MM.1S (cell line): ENCODE measurements around the gene ADK.

ENCODE experiments used
- DNase-seq: peaks from one replicate; pipeline ENCODE4 v3.0.0-alpha.2; 2015
- H2AFZ ChIP-seq: fragments of 300-600 bp; sonication (generic); 2 replicates; pipeline ENCODE4 v1.6.0; 2016; ENCODE audit warnings: antibody characterized with exemption, low read length
- H3F3A ChIP-seq: fragments of 300-600 bp; sonication (generic); 2 replicates; pipeline ENCODE4 v1.6.1; 2016; ENCODE audit warnings: mild to moderate bottlenecking, antibody characterized with exemption, low read length, moderate library complexity, mixed read lengths; ENCODE audit not compliant: insufficient read depth
- H3K27ac ChIP-seq: fragments of 300-600 bp; sonication (generic); 2 replicates; pipeline ENCODE4 v1.5.1; 2016; ENCODE audit warnings: mild to moderate bottlenecking, low read length
- H3K27me3 ChIP-seq: fragments of 300-600 bp; sonication (generic); replicated peaks from 2 replicates; pipeline ENCODE4 v1.6.0; 2016; ENCODE audit warnings: low read length; ENCODE audit not compliant: insufficient read depth
- H3K36me3 ChIP-seq: fragments of 300-600 bp; sonication (generic); replicated peaks from 2 replicates; pipeline ENCODE4 v1.6.1; 2016; ENCODE audit warnings: mild to moderate bottlenecking, low read length, mixed read lengths; ENCODE audit not compliant: insufficient read depth
- H3K4me1 ChIP-seq: fragments of 300-600 bp; sonication (generic); 2 replicates; pipeline ENCODE4 v1.6.1; 2016; ENCODE audit warnings: low read length, mixed read lengths
- H3K4me2 ChIP-seq: fragments of 300-600 bp; sonication (generic); 2 replicates; pipeline ENCODE4 v1.6.0; 2016; ENCODE audit warnings: low read depth, low read length
- H3K4me3 ChIP-seq: fragments of 300-600 bp; sonication (generic); 2 replicates; pipeline ENCODE4 v1.5.1; 2016; ENCODE audit warnings: low read length, mixed read lengths
- H3K79me2 ChIP-seq: fragments of 300-600 bp; sonication (generic); 2 replicates; pipeline ENCODE4 v1.6.1; 2016; ENCODE audit warnings: mixed run types, low read length, mixed read lengths
- H3K9ac ChIP-seq: fragments of 300-600 bp; sonication (generic); 2 replicates; pipeline ENCODE4 v1.6.1; 2016; ENCODE audit warnings: low read length, mixed read lengths
- H3K9me2 ChIP-seq: fragments of 300-600 bp; sonication (generic); replicated peaks from 2 replicates; pipeline ENCODE4 v1.6.1; 2016; ENCODE audit warnings: mild to moderate bottlenecking, low read length, mixed read lengths; ENCODE audit not compliant: insufficient read depth
- H3K9me3 ChIP-seq: fragments of 300-600 bp; sonication (generic); replicated peaks from 2 replicates; pipeline ENCODE4 v1.6.1; 2016; ENCODE audit warnings: mild to moderate bottlenecking, low read length, mixed read lengths; ENCODE audit not compliant: insufficient read depth
- H4K20me1 ChIP-seq: fragments of 300-600 bp; sonication (generic); 2 replicates; pipeline ENCODE4 v1.6.1; 2016; ENCODE audit warnings: mild to moderate bottlenecking, low read length, moderate library complexity, mixed read lengths; ENCODE audit not compliant: insufficient read depth
- EZH2 ChIP-seq: fragments of 300-600 bp; sonication (generic); optimal IDR thresholded peaks from 2 replicates; pipeline ENCODE3; 2017; ENCODE audit warnings: low read depth, mild to moderate bottlenecking, antibody characterized with exemption, low read length, mixed read lengths
- EZH2phosphoT487 ChIP-seq: fragments of 300-600 bp; sonication (generic); IDR thresholded peaks from 2 replicates; pipeline ENCODE4 v1.6.1; 2018; ENCODE audit warnings: antibody characterized with exemption, low read length
- TF ChIP-seq, protein P1 (sequence below): fragments of 300-600 bp; sonication (generic); IDR thresholded peaks from 2 replicates; pipeline ENCODE4 v1.5.1; 2016; ENCODE audit warnings: antibody characterized with exemption, low read length, mixed read lengths

ADK gene

DNA sequence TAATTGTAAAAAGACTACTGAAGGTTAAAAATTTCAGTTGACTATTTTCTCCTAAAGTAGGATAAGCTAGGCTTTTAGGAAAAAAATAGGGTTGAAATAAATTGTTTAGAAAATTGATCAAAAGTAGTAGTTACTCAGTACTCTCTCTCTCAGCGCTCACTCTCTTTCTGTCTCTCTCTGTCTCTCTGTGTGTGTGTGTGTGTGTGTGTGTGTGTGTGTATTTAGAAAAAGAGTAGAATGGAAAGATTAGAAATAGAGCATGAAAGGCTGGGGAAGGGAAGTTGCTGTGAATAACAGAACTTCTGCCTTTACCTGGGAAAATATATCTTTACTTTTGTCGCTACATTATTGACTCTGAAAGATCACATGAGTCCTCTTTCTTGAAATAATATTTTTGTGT lies 20.6 kb downstream of the ADK start:
- H4K20me1 ChIP-seq, result no peaks in the 10 kb centered on the region
- no peak overlapping the region for H3K9ac ChIP-seq
- no peak overlapping the region for H3K4me2 ChIP-seq
- no peak for DNase-seq
- H3F3A ChIP-seq, result peaks cover 14% of the 10 kb centered on the region
- no peak overlapping the region for H3K4me3 ChIP-seq
- no peak overlapping the region for H3K27ac ChIP-seq
- H3K4me1 ChIP-seq, result peaks cover 12% of the 10 kb centered on the region
- TF ChIP-seq EZH2 (no peak), EZH2phosphoT487 (no peak)
- TF ChIP-seq, protein P1, sequence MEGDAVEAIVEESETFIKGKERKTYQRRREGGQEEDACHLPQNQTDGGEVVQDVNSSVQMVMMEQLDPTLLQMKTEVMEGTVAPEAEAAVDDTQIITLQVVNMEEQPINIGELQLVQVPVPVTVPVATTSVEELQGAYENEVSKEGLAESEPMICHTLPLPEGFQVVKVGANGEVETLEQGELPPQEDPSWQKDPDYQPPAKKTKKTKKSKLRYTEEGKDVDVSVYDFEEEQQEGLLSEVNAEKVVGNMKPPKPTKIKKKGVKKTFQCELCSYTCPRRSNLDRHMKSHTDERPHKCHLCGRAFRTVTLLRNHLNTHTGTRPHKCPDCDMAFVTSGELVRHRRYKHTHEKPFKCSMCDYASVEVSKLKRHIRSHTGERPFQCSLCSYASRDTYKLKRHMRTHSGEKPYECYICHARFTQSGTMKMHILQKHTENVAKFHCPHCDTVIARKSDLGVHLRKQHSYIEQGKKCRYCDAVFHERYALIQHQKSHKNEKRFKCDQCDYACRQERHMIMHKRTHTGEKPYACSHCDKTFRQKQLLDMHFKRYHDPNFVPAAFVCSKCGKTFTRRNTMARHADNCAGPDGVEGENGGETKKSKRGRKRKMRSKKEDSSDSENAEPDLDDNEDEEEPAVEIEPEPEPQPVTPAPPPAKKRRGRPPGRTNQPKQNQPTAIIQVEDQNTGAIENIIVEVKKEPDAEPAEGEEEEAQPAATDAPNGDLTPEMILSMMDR, result no peak
- H3K9me2 ChIP-seq, result no peaks in the 10 kb centered on the region
- H3K9me3 ChIP-seq, result no peaks in the 10 kb centered on the region
- H3K27me3 ChIP-seq, result no peaks in the 10 kb centered on the region
- H3K79me2 ChIP-seq, result peaks cover 19% of the 10 kb centered on the region
- no peaks in the 10 kb centered on the region for H3K36me3 ChIP-seq
- no peak overlapping the region for H2AFZ ChIP-seq

DNA sequence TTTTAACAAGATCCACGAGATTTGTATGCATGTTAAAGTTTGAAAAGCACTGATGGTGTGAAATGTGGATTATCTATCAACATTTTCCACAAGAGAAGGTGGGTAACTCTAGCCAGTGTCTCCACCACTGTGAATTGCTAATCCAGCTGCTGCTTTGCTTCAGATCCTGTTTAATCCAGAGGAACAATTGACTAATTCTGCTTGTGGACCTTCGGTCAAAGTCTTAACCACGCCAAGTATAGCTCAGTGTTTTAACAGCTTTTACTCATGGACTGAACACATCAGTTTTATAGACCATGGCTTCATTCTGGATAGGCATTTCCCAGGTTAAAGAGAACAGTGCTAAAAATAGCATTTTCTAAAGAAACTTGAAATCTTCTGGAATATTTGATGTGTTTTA lies 23.5 kb downstream of the ADK start:
- TF ChIP-seq EZH2 (no peak), EZH2phosphoT487 (no peak)
- TF ChIP-seq, protein P1, result no peak
- H3F3A ChIP-seq, result peaks cover 20% of the 10 kb centered on the region
- H3K4me2 ChIP-seq, result no peak overlapping the region
- no peak overlapping the region for H3K4me3 ChIP-seq
- DNase-seq, result no peak
- no peak overlapping the region for H3K27ac ChIP-seq
- no peaks in the 10 kb centered on the region for H3K9me2 ChIP-seq
- H3K9me3 ChIP-seq, result no peaks in the 10 kb centered on the region
- no peaks in the 10 kb centered on the region for H3K36me3 ChIP-seq
- H4K20me1 ChIP-seq, result no peaks in the 10 kb centered on the region
- H3K27me3 ChIP-seq, result no peaks in the 10 kb centered on the region
- peaks cover 27% of the 10 kb centered on the region for H3K79me2 ChIP-seq
- 0 out of 2 replicates have a peak, but pooled peaks cover 5% of the 10 kb centered on the region for H3K4me1 ChIP-seq
- H3K9ac ChIP-seq, result no peak overlapping the region
- H2AFZ ChIP-seq, result no peak overlapping the region

DNA sequence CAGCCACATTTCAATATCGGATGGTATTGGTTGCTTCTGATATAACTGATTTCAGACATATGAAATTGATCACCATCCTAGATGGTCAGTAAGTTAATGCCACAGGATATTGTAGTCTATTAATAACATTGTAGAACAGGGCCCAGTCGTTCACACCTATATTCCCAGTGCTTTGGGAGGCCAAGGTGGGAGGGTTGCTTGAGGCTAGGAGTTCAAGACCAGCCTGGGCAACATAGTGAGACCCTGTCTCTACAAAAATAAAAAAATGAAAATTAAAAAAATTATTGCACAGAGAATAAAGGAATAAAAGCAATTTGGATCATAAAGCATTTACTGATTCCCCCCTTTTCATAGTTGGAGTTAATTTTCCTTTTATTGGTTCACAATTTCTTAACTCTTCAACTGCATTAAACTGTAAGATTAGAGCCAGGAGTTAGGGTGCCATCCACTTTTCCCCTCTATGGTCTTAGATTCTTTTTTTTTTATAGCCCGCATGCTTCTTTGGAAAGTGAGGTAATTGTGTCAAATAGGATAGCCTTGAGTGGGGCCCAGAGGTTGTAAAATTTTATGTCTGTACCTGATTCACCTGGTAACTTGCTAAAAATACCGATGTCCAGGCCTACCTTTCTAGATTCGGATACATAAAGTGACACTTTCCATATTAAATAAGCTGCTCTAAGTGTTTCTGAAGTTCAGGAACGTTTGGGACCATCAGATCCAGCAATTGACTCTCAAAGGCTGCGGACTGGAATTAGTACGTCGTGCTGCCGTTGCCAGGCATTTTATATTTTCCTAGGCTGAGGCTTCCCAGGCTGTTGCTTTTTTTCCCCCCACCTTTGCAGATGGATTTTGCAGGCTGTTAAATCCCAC lies 24.7 kb downstream of the ADK start:
- peak overlapping the region; percentile 86 for H3K27ac ChIP-seq
- no peaks in the 10 kb centered on the region for H3K9me2 ChIP-seq
- peak overlapping the region; percentile 94 for H2AFZ ChIP-seq
- no peaks in the 10 kb centered on the region for H3K27me3 ChIP-seq
- no peaks in the 10 kb centered on the region for H3K9me3 ChIP-seq
- no peaks in the 10 kb centered on the region for H4K20me1 ChIP-seq
- TF ChIP-seq EZH2phosphoT487 (no peak), EZH2 (no peak)
- TF ChIP-seq, protein P1, result no peak
- 0 out of 2 replicates have a peak, but pooled peaks cover 5% of the 10 kb centered on the region for H3K4me1 ChIP-seq
- H3K36me3 ChIP-seq, result no peaks in the 10 kb centered on the region
- H3K79me2 ChIP-seq, result peaks cover 33% of the 10 kb centered on the region
- H3K9ac ChIP-seq, result peak overlapping the region; percentile 87
- peak; percentile 28 for DNase-seq
- peak overlapping the region; percentile 92 for H3K4me2 ChIP-seq
- H3K4me3 ChIP-seq, result peak overlapping the region; percentile 93
- H3F3A ChIP-seq, result peaks cover 20% of the 10 kb centered on the region
